Posterior vena cava (tissue), 2 donors: ENCODE data around the gene GRK5. TPM values are rescaled to one million over a fixed set of nuclear protein-coding genes. Genes with fewer than 3 reads are reported as not detected.

Source experiments
- DNase-seq: peaks from one replicate; pipeline ENCODE4 v3.0.0-alpha.2; 2020; ENCODE audit warnings: low spot score
- intact Hi-C, 2 donors: fragments of 100-400 bp; cut with DNase I; formaldehyde crosslinking; loops; one replicate each; pipeline versions ENCODE4 v1.14.1 to v1.14.2; 2022 to 2023
- total RNA-seq, 2 donors: library from RNA; stranded (reverse); fragmentation: NEBNext Ultra II Directional; extraction: Animal tissue kit (Norgen Biotek cat#: 25700); gene quantifications; one replicate each; pipeline ENCODE4 v1.2.1, GENCODE V29; 2021
- donor health status: DM: yes; HTN: yes; CAD: no.
- donor health status: DM: yes; HTN: yes; CAD: no.

Gene GRK5
- total RNA-seq, 2 donors from 2014 or later = 40.0 to 57.5 TPM

DNA sequence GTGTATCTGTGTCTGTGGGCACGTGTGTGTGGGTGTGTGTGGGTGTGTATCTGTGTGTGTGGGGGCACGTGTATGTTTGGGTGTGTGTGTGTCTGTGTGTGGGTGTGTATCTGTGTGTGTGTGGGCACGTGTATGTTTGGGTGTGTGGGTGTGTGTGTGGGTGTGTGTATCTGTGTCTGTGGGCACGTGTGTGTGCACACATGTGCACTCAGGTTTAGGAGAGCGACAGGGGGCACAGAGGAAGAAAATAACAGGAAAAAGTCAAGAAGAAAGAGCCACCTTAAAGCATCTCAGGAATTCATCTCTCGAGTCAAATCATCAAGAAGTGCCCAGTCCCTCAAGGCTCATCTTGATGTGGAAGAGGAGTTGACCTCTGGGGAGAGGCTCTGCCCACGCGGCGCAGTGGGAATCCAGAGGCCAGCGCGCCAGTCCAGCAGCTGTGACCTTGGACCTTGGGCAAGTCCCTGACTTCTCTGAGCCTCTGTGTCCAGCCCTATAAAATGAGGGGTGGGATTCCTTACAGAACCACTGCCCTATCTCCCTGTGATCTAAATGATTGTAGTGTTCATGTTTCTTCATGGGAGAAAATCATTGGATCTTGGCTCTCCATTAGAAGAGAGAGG is 187.4 kb downstream of the GRK5 start:
- DNase-seq = no peak
- intact Hi-C loops = loop anchor here in 1 of 2 donors (5.0 kb wide), 1 partner anchor 1872 kb away; no protein-coding TSS in a partner anchor

- DNase-seq = peak; percentile 91
- intact Hi-C loops = loop anchor here in 1 of 2 donors (5.0 kb wide), 1 partner anchor 1873 kb away; no protein-coding TSS in a partner anchor
Measured at GRCh38 chr10:119395280-119396007, 188.1 kb downstream of the GRK5 start.

GRCh38 chr10:119396008-119396708 is 188.8 kb downstream of the GRK5 start:
- DNase-seq = no peak
- intact Hi-C loops = loop anchor here in 1 of 2 donors (5.0 kb wide), 1 partner anchor 1874 kb away; no protein-coding TSS in a partner anchor

DNA sequence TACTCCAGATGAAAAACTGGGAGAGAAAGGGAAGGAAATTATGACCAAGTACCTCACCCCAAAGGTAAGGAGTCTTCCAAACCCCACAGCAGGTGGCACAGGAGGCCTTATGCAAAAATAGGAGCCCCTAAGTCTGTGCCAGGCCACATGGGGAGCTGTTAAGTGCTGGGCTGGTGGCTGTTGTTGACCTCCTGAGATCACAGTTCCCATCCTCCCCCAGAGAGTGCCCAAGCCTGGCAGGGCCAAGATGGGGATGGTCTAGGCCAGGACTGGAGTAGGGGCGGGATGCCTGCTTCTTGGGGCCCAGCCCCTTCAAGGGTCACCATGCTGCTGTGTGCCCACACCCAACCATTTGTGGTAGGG is 189.3 kb downstream of the GRK5 start:
- no peak for DNase-seq
- intact Hi-C loops = loop anchor here in 1 of 2 donors (5.0 kb wide), 1 partner anchor 1874 kb away; no protein-coding TSS in a partner anchor

DNA sequence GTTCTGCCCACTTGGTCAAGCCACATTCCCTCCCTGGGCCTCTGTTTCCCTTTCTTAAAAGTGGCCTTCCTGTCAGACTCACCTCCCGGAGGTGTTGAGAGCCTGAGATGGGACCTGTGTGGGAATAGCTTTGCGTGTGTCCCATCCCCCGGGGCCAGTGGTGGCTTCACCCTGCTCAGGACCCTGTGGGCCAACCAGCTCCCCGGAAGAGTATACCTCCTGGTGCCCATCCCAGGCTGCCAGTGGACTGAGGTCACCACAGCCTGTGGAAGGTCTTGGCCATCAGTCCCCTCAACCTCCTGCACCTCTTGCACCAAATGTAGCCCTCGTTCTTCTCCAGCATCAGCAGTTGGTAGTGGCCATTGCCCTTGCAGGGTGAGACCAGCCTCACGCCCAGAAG is 190.0 kb downstream of the GRK5 start:
- no peak for DNase-seq
- intact Hi-C loops = loop anchor here in 1 of 2 donors (5.0 kb wide), 1 partner anchor 1875 kb away; no protein-coding TSS in a partner anchor

- no peak for DNase-seq
- intact Hi-C loops = loop anchor here in 1 of 2 donors (5.0 kb wide), 1 partner anchor 1877 kb away; no protein-coding TSS in a partner anchor
Measured at GRCh38 chr10:119398996-119399395, 191.6 kb downstream of the GRK5 start.

DNA sequence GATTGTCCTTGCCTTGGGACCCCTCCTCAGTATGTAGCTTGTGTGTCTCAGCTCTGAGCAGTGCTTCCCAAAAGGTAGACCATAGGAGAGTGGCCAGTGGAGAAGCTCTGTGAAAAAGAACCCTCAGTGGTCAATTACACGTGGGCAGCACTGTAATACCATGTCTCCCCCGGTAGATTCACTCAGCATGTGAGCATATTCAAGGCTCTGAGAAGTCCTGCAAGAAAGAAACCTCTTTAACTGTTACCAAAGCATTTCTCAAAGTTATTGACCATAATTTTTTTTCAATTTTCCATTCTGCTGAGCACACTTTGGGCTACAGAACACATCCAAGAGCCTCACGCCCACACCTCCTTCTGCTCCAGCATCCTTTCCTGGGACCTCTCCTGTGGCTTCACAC is 192.1 kb downstream of the GRK5 start:
- DNase-seq = no peak
- intact Hi-C loops = loop anchor here in 1 of 2 donors (5.0 kb wide), 1 partner anchor 1877 kb away; no protein-coding TSS in a partner anchor

- intact Hi-C loops = no loop called here
- peak; percentile 88 for DNase-seq
Measured at GRCh38 chr10:119401671-119402395, 194.5 kb downstream of the GRK5 start.

- no peak for DNase-seq
- intact Hi-C loops = no loop called here
Measured at GRCh38 chr10:119403921-119404320, 196.6 kb downstream of the GRK5 start.

- intact Hi-C loops = no loop called here
- no peak for DNase-seq
Measured at GRCh38 chr10:119404719-119405519, 197.5 kb downstream of the GRK5 start.

DNA sequence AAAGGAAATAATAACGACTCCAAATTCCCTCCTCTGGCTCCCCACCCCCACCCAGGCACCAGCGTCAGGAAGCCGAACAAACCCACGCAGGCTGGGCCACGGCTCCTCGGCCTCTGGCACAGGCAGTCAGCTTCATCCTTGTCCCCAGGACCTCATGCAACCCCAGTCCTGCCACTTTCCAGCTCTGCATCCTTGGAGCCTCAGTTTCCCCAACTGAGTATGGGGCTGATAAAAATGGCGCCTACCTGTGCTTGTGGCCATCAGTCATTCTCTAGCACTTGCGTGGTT is 198.1 kb downstream of the GRK5 start:
- intact Hi-C loops = no loop called here
- DNase-seq = no peak

DNA sequence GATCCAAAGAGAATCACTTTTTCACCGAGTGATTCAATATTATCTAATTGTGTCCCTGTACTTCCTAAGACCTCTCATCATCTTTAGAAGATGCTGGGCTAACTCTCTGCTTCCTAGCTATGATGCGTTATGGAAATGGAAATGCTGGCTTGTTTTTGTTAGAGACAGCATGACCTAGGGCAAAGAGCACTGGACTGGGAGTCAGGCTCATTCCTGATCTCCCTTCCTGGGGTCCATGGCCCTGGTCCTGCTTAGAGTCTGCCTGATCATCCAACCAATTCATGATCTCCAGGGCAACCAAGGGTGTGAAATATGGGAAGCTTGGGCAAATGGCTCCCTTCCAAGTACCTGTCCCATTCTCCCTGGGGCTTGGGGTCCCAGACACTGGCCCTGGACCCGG is 198.8 kb downstream of the GRK5 start:
- intact Hi-C loops = no loop called here
- DNase-seq = no peak

DNA sequence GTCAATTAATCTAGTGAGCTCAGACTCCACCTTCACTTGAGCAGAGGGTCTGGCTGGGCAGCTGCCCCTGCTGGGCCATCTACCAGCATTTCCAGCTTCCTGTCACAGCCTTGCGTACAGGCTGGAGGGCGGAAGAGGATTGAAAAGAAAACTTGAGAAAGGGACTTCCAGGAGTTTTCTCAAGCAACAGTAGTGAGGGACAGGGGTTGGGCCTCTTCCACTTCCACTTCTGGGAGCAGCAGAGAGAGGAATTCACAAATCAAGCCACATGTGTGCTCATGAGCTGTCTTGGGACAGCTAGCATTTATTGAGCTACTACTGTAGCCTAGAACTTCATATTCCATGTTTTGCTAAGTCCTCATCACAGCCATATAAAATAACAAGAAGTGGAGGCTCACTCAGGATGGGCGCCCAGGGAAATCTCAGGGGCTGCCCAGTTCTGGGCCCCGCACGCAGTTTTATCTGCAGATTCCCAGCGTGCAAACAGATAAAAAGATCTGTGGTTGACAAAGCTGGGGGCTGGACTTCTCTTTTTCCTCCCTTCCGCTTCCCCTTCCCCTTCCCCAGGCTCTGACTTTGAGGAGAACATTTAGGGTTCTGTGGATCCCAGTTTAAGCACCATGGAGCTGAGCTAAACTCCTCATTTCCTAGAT is 199.4 kb downstream of the GRK5 start:
- intact Hi-C loops = no loop called here

DNA sequence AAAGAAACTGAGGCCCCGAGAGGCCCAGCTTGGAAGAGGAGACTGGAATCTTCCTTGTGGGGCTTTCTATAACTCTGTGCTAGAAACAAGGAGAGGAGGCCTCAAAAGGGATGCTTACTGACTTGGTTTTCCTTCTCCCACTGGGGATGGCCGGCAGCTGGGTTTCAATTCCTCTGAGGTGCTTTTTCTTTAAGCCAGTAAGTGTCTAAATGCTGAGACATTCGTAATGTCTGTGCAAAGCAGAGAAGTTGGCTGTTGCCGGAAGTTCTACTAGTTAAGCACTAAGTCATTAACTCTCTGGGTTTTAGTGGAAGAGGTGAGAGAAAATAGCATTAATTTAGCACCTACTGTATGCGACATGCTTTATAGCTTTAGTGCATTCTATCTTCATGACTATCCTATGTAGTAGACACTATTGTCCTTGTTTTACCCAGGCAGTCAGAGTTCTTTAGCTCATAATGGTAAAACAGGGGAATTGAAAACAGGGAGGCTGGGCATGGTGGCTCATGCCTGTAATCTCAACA is 199.9 kb downstream of the GRK5 start:
- intact Hi-C loops = no loop called here
- no peak for DNase-seq

More for the DNA sequence above, 199.4 kb downstream of the GRK5 start:
- DNase-seq = no peak

DNA sequence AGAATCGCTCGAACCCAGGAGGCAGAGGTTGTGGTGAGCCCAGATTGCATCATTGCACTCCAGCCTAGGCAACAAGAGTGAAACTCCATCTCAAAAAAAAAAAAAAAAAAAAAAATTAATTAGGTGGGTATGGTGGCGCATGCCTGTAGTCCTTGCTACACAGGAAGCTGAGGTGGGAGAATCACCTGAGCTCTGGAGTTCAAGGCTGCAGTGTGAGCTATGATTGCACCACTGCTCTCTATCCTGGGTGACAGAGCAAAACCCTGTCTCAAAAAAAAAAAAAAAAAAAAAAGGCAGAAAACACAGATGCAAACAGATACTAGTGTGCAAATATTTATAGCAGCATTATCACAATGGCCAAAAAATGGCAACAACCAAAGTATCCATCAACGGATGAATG is 200.7 kb downstream of the GRK5 start:
- intact Hi-C loops = no loop called here
- no peak for DNase-seq

DNA sequence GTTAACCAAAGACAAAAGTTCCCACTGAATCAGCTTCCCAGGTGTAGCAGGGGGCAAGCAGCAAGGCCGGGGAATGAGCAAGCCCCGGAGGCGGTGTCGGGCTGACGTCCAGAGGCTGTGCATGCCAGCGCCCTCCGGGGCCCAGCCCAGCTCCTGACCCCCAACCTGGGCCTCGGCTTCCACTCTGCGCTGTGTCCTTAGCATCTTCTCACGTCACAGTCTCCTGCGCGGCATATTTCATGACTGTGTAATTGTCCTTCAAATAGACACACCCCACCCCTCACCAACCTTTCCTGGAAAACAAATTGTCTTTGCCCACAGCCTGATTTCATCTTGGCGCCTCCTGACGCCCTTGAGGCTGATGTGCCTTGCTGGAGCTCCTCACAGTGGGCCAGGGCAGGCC is 201.6 kb downstream of the GRK5 start:
- intact Hi-C loops = no loop called here
- DNase-seq = no peak

DNA sequence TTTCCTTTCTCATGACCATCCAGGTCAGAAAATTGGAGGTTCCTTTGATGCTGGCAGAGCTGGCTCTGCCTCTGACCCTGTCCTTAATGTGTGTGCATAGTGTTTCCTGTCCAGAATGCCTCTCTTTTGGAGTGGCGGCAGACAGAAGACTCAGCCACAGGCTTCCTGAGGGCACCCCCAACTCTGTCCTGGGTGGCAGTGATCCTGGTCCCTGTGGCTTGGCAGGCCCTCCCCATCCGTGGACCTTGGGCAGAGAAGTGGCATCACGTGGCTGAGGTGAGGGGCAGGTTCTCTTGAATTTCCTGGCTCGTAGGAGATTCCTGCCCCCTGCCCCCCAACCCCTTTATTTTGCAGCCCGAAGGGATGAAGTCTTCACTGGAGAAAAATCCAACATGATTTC is 202.0 kb downstream of the GRK5 start:
- intact Hi-C loops = no loop called here
- DNase-seq = no peak

GRCh38 chr10:119409906-119410305 is 202.5 kb downstream of the GRK5 start:
- intact Hi-C loops = loop anchor here in 1 of 2 donors (10.0 kb wide), 1 partner anchor 105 kb away; no protein-coding TSS in a partner anchor
- no peak for DNase-seq
